Naive thymus-derived CD4-positive, alpha-beta T cell (primary cell): ENCODE results near the gene SEMA3C. TPM values are rescaled to one million over a fixed set of nuclear protein-coding genes. Genes with fewer than 3 reads are reported as not detected.

Source experiments
- ATAC-seq: fragments of 150-1000 bp; cut with Tn5 transposase; 2 replicates; pipeline ENCODE4 v1.10.0; 2021; ENCODE audit warnings: mild to moderate bottlenecking, moderate library complexity
- CTCF ChIA-PET: fragments of 350-600 bp; sonication (Branson Sonifier 250); formaldehyde crosslinking; loops from one replicate; lab custom pipeline; 2021; ENCODE audit warnings: antibody characterized with exemption; lab: Charles Lee
- POLR2A ChIA-PET: fragments of 350-600 bp; sonication (Branson Sonifier 250); formaldehyde crosslinking; loops from one replicate; lab custom pipeline; 2021; ENCODE audit warnings: antibody characterized with exemption, inconsistent platforms; lab: Charles Lee
- DNase-seq, 9 donors: peaks; one replicate each; pipeline versions ENCODE4 v3.0.0 to v3.0.0-alpha.2; 2020 to 2022; ENCODE audit warnings: mixed read lengths in 1 of 9
- H3K27ac ChIP-seq: one replicate; pipeline ENCODE4 v1.7.0; 2013; ENCODE audit warnings: mild to moderate bottlenecking, low read depth, low read length, moderate library complexity
- H3K27me3 ChIP-seq, 2 donors: one replicate each; pipeline ENCODE4 v1.7.0; 2013; ENCODE audit warnings: low read length in 2 of 2, mild to moderate bottlenecking in 2 of 2, moderate library complexity in 2 of 2; ENCODE audit not compliant: control insufficient read depth in 2 of 2, insufficient read depth in 2 of 2
- H3K36me3 ChIP-seq, 3 experiments: 1 replicate in 2 of 3; 2 replicates in 1 of 3; pipeline ENCODE4 v1.7.0; 2013; ENCODE audit warnings: low read length in 3 of 3, mild to moderate bottlenecking in 3 of 3, moderate library complexity in 1 of 3; ENCODE audit not compliant: insufficient read depth in 3 of 3, control insufficient read depth in 2 of 3
- H3K4me1 ChIP-seq, 2 donors: one replicate each; pipeline ENCODE4 v1.7.0; 2013; ENCODE audit warnings: low read length in 2 of 2, mild to moderate bottlenecking in 2 of 2, moderate library complexity in 1 of 2; ENCODE audit not compliant: control insufficient read depth in 2 of 2, insufficient read depth in 2 of 2
- H3K4me3 ChIP-seq: 2 replicates; pipeline ENCODE4 v1.7.0; 2013; ENCODE audit warnings: mild to moderate bottlenecking, low read length
- H3K9me3 ChIP-seq, 3 experiments: 1 replicate in 2 of 3; 2 replicates in 1 of 3; pipeline ENCODE4 v1.7.0; 2013; ENCODE audit warnings: low read length in 3 of 3; ENCODE audit not compliant: control insufficient read depth in 2 of 3
- H3K27ac Mint-ChIP-seq, 9 donors: one replicate each; pipeline ENCODE4 v1.8.0; 2020 to 2022; ENCODE audit warnings: mixed read lengths in 9 of 9, mild to moderate bottlenecking in 8 of 9, moderate library complexity in 5 of 9, inconsistent platforms in 2 of 9
- H3K27me3 Mint-ChIP-seq, 5 donors: one replicate each; pipeline ENCODE4 v1.8.0; 2021 to 2022; ENCODE audit warnings: mixed read lengths in 5 of 5, mild to moderate bottlenecking in 1 of 5
- H3K36me3 Mint-ChIP-seq, 5 donors: one replicate each; pipeline ENCODE4 v1.8.0; 2020 to 2022; ENCODE audit warnings: mixed read lengths in 5 of 5, mild to moderate bottlenecking in 3 of 5, inconsistent platforms in 1 of 5
- H3K4me1 Mint-ChIP-seq, 7 donors: one replicate each; pipeline ENCODE4 v1.8.0; 2020 to 2022; ENCODE audit warnings: mixed read lengths in 7 of 7, mild to moderate bottlenecking in 3 of 7, inconsistent platforms in 1 of 7
- H3K4me3 Mint-ChIP-seq, 10 donors: one replicate each; pipeline ENCODE4 v1.8.0; 2020 to 2022; ENCODE audit warnings: mild to moderate bottlenecking in 10 of 10, mixed read lengths in 10 of 10, moderate library complexity in 6 of 10, inconsistent platforms in 2 of 10
- H3K9me3 Mint-ChIP-seq, 11 donors: one replicate each; pipeline ENCODE4 v1.8.0; 2020 to 2022; ENCODE audit warnings: mixed read lengths in 11 of 11, mild to moderate bottlenecking in 4 of 11, inconsistent platforms in 1 of 11, moderate library complexity in 1 of 11
- intact Hi-C, 2 donors: fragments of 100-400 bp; cut with micrococcal nuclease; formaldehyde crosslinking; loops; one replicate each; pipeline ENCODE4 v1.15.1; 2023
- polyA plus RNA-seq, 2 donors: library from polyadenylated mRNA; unstranded; fragments of 300-500 nt; fragmentation: Illumina TruSeq; gene quantifications; one replicate each; pipeline ENCODE4 v1.2.3, GENCODE V29; 2021
- total RNA-seq, 6 experiments: library from RNA in 5 of 6; stranded (reverse) in 5 of 6; gene quantifications; 1 replicate in 5 of 6; 2 replicates in 1 of 6; pipeline ENCODE4 v1.2.3 and lab custom pipeline; 2021 to 2026

SEMA3C gene
- total and polyA plus RNA-seq, 7 experiments from 2014 or later: 0.35 to 9.4 (median 0.85) TPM; not detected in 3

- H3K27ac ChIP-seq: no peak overlapping the region
- no peaks in the 10 kb centered on the region for H3K4me1 ChIP-seq
- H3K9me3 Mint-ChIP-seq: peaks cover 0 to 8% (median 0%) of the 10 kb centered on the region in 11 donors
- no peaks in the 10 kb centered on the region for H3K27me3 Mint-ChIP-seq
- H3K4me3 Mint-ChIP-seq: no peak overlapping the region
- no peaks in the 10 kb centered on the region for H3K36me3 Mint-ChIP-seq
- no peaks in the 10 kb centered on the region for H3K9me3 ChIP-seq
- no peaks in the 10 kb centered on the region for H3K4me1 Mint-ChIP-seq
- no peaks in the 10 kb centered on the region for H3K36me3 ChIP-seq
- CTCF ChIA-PET: no interaction called here
- H3K27ac Mint-ChIP-seq: no peak overlapping the region
- DNase-seq: no peak
- H3K4me3 ChIP-seq: no peak overlapping the region
- no peak for ATAC-seq
- intact Hi-C loops: no loop called here
- H3K27me3 ChIP-seq: no peaks in the 10 kb centered on the region
- POLR2A ChIA-PET: no interaction called here
Measured at GRCh38 chr7:80847027-80847426, 71.8 kb downstream of the SEMA3C start.

- Mint-ChIP-seq H3K4me3 (no peak overlapping the region), H3K4me1 (no peaks in the 10 kb centered on the region), H3K27ac (no peak overlapping the region), H3K36me3 (no peaks in the 10 kb centered on the region), H3K9me3 (peaks cover 0 to 8% (median 0%) of the 10 kb centered on the region in 11 donors), H3K27me3 (no peaks in the 10 kb centered on the region)
- CTCF ChIA-PET: no interaction called here
- Histone ChIP-seq H3K4me1 (no peaks in the 10 kb centered on the region), H3K9me3 (no peaks in the 10 kb centered on the region), H3K27me3 (no peaks in the 10 kb centered on the region), H3K36me3 (no peaks in the 10 kb centered on the region), H3K27ac (no peak overlapping the region), H3K4me3 (no peak overlapping the region)
- DNase-seq (no peak), ATAC-seq (no peak)
- POLR2A ChIA-PET: no interaction called here
- intact Hi-C loops: no loop called here
Measured at GRCh38 chr7:80844916-80845315, 73.9 kb downstream of the SEMA3C start.

- ATAC-seq: no peak
- no peak overlapping the region for H3K4me3 Mint-ChIP-seq
- no peaks in the 10 kb centered on the region for H3K27me3 Mint-ChIP-seq
- no peak overlapping the region for H3K27ac Mint-ChIP-seq
- DNase-seq: no peak
- peaks cover 0 to 8% (median 0%) of the 10 kb centered on the region in 11 donors for H3K9me3 Mint-ChIP-seq
- Histone ChIP-seq H3K4me3 (no peak overlapping the region), H3K9me3 (no peaks in the 10 kb centered on the region), H3K36me3 (no peaks in the 10 kb centered on the region), H3K4me1 (no peaks in the 10 kb centered on the region), H3K27ac (no peak overlapping the region), H3K27me3 (no peaks in the 10 kb centered on the region)
- POLR2A ChIA-PET: no interaction called here
- CTCF ChIA-PET: no interaction called here
- H3K36me3 Mint-ChIP-seq: no peaks in the 10 kb centered on the region
- intact Hi-C loops: no loop called here
- H3K4me1 Mint-ChIP-seq: no peaks in the 10 kb centered on the region
Measured at GRCh38 chr7:80843018-80843677, 75.7 kb downstream of the SEMA3C start.

GRCh38 chr7:80842022-80842790 is 76.6 kb downstream of the SEMA3C start:
- Mint-ChIP-seq H3K36me3 (no peaks in the 10 kb centered on the region), H3K4me1 (no peaks in the 10 kb centered on the region), H3K9me3 (peaks cover 0 to 8% (median 1%) of the 10 kb centered on the region in 11 donors), H3K4me3 (no peak overlapping the region), H3K27ac (no peak overlapping the region), H3K27me3 (no peaks in the 10 kb centered on the region)
- intact Hi-C loops: no loop called here
- H3K4me3 ChIP-seq: no peak overlapping the region
- H3K9me3 ChIP-seq: no peaks in the 10 kb centered on the region
- no peaks in the 10 kb centered on the region for H3K27me3 ChIP-seq
- CTCF ChIA-PET: no interaction called here
- H3K4me1 ChIP-seq: no peaks in the 10 kb centered on the region
- no peaks in the 10 kb centered on the region for H3K36me3 ChIP-seq
- no peak overlapping the region for H3K27ac ChIP-seq
- POLR2A ChIA-PET: no interaction called here
- ATAC-seq: no peak
- DNase-seq: no peak

- H3K4me1 Mint-ChIP-seq: no peaks in the 10 kb centered on the region
- no peaks in the 10 kb centered on the region for H3K36me3 Mint-ChIP-seq
- no peaks in the 10 kb centered on the region for H3K27me3 ChIP-seq
- no peaks in the 10 kb centered on the region for H3K27me3 Mint-ChIP-seq
- H3K4me3 Mint-ChIP-seq: no peak overlapping the region
- intact Hi-C loops: no loop called here
- DNase-seq (no peak), ATAC-seq (no peak)
- H3K4me3 ChIP-seq: no peak overlapping the region
- no peaks in the 10 kb centered on the region for H3K36me3 ChIP-seq
- CTCF ChIA-PET: no interaction called here
- no peaks in the 10 kb centered on the region for H3K9me3 ChIP-seq
- POLR2A ChIA-PET: no interaction called here
- H3K4me1 ChIP-seq: no peaks in the 10 kb centered on the region
- H3K27ac ChIP-seq: no peak overlapping the region
- H3K27ac Mint-ChIP-seq: no peak overlapping the region
- H3K9me3 Mint-ChIP-seq: peaks cover 0 to 5% (median 1%) of the 10 kb centered on the region in 11 donors
Measured at GRCh38 chr7:80841423-80841955, 77.4 kb downstream of the SEMA3C start.

GRCh38 chr7:80840681-80841080 is 78.2 kb downstream of the SEMA3C start:
- CTCF ChIA-PET: no interaction called here
- intact Hi-C loops: no loop called here
- no peak for ATAC-seq
- H3K4me3 ChIP-seq: no peak overlapping the region
- no peaks in the 10 kb centered on the region for H3K36me3 ChIP-seq
- DNase-seq: no peak
- Mint-ChIP-seq H3K27me3 (no peaks in the 10 kb centered on the region), H3K4me1 (no peaks in the 10 kb centered on the region), H3K4me3 (no peak overlapping the region), H3K36me3 (no peaks in the 10 kb centered on the region), H3K27ac (no peak overlapping the region), H3K9me3 (peaks cover 0 to 5% (median 0%) of the 10 kb centered on the region in 11 donors)
- H3K4me1 ChIP-seq: no peaks in the 10 kb centered on the region
- no peak overlapping the region for H3K27ac ChIP-seq
- no peaks in the 10 kb centered on the region for H3K27me3 ChIP-seq
- POLR2A ChIA-PET: no interaction called here
- H3K9me3 ChIP-seq: no peaks in the 10 kb centered on the region
